ENCODE measurements around the gene OPA1.

OPA1 gene

DNA sequence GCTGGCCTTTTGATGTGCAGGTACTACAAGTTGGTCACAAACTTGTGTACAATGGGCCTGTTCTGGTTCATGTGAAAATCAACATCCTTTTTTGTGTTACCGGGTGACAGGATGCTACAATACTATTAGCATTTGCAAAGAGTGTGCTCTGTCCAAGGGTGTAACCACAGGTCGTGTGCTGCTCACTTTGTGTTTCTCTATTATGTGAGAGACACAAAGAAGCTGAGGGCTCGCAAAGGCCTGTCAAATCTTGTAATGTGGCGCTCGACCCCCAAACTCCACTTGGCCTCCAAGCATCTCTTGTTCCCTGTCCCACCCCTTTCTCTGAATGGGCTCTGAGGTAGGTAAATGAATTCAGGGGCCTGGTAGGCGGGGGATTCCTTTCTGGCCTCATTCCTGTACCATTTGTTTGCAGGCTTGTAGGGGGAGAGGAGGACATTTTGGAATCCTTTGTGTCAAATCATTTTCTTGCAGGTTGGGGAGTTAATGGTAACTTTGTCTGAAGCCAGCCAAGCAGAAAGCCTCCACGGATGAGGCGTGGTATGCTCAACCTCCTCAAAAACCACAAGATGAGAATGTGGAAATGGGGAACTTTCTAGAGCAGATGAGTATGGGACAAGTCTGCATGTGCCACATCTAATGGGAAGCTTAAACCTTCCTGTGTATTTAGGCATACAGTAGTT is 109.1 kb downstream of the OPA1 start:
- Histone ChIP-seq H3K9ac (ENCODE audit: low read length) (no peak overlapping the region), H3K27me3 (replicated peaks; ENCODE audit: insufficient read depth, low read length) (no peaks in the 10 kb centered on the region), H3K9me2 (replicated peaks; ENCODE audit: insufficient read depth, low read length) (no peaks in the 10 kb centered on the region), H3K4me2 (ENCODE audit: low read depth, low read length) (no peak overlapping the region), H3F3A (ENCODE audit: insufficient read depth, low read length) (no peaks in the 10 kb centered on the region), H3K9me3 (replicated peaks; ENCODE audit: insufficient read depth, low read length) (no peaks in the 10 kb centered on the region), H2AFZ (ENCODE audit: low read length) (no peak overlapping the region), H4K20me1 (ENCODE audit: insufficient read depth, low read length) (no peaks in the 10 kb centered on the region), H3K4me3 (ENCODE audit: low read length) (no peak overlapping the region), H3K79me2 (ENCODE audit: low read length) (no peaks in the 10 kb centered on the region), H3K4me1 (ENCODE audit: low read length) (no peaks in the 10 kb centered on the region), H3K27ac (ENCODE audit: low read length) (no peak overlapping the region), H3K36me3 (replicated peaks; ENCODE audit: insufficient read depth, low read length) (no peaks in the 10 kb centered on the region; the same call in 1 of the 2 replicates)
- TF ChIP-seq EZH2phosphoT487 (IDR thresholded peaks at IDR 0.05; ENCODE audit: low read length) (no peak), EZH2 (optimal IDR thresholded peaks at IDR 0.05; ENCODE audit: low read depth, low read length) (no peak)
- TF ChIP-seq, protein P1, sequence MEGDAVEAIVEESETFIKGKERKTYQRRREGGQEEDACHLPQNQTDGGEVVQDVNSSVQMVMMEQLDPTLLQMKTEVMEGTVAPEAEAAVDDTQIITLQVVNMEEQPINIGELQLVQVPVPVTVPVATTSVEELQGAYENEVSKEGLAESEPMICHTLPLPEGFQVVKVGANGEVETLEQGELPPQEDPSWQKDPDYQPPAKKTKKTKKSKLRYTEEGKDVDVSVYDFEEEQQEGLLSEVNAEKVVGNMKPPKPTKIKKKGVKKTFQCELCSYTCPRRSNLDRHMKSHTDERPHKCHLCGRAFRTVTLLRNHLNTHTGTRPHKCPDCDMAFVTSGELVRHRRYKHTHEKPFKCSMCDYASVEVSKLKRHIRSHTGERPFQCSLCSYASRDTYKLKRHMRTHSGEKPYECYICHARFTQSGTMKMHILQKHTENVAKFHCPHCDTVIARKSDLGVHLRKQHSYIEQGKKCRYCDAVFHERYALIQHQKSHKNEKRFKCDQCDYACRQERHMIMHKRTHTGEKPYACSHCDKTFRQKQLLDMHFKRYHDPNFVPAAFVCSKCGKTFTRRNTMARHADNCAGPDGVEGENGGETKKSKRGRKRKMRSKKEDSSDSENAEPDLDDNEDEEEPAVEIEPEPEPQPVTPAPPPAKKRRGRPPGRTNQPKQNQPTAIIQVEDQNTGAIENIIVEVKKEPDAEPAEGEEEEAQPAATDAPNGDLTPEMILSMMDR (IDR thresholded peaks at IDR 0.05; ENCODE audit: low read length), result no peak
- no peak for DNase-seq

DNA sequence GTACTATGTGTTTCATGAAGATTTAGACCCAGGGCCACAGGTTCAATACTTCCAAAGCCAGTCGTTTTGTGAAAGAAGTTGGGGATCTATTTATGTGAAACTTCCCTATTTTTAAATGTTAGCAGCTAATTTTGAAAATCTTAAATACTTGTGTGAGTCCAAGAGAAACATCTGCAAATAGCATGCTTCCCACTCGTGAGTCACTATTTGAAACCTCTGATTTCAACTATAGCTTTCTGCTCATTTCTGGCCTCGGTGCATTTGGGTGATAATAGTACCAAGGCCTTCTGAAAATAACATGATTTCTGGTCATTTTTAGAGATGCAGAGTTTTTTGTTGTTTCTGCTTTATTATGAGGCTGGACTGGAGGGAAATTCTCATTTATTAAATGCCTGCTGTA is 110.0 kb downstream of the OPA1 start:
- Histone ChIP-seq H3K27me3 (replicated peaks; ENCODE audit: insufficient read depth, low read length) (no peaks in the 10 kb centered on the region), H3K9me2 (replicated peaks; ENCODE audit: insufficient read depth, low read length) (no peaks in the 10 kb centered on the region), H3K4me3 (ENCODE audit: low read length) (no peak overlapping the region), H3K4me2 (ENCODE audit: low read depth, low read length) (no peak overlapping the region), H2AFZ (ENCODE audit: low read length) (no peak overlapping the region), H3K79me2 (ENCODE audit: low read length) (no peaks in the 10 kb centered on the region), H3K4me1 (ENCODE audit: low read length) (no peaks in the 10 kb centered on the region), H4K20me1 (ENCODE audit: insufficient read depth, low read length) (no peaks in the 10 kb centered on the region), H3K9me3 (replicated peaks; ENCODE audit: insufficient read depth, low read length) (no peaks in the 10 kb centered on the region), H3K9ac (ENCODE audit: low read length) (no peak overlapping the region), H3F3A (ENCODE audit: insufficient read depth, low read length) (no peaks in the 10 kb centered on the region), H3K27ac (ENCODE audit: low read length) (no peak overlapping the region), H3K36me3 (replicated peaks; ENCODE audit: insufficient read depth, low read length) (no peaks in the 10 kb centered on the region; the same call in 1 of the 2 replicates)
- TF ChIP-seq EZH2 (optimal IDR thresholded peaks at IDR 0.05; ENCODE audit: low read depth, low read length), result no peak
- TF ChIP-seq, protein P1 (IDR thresholded peaks at IDR 0.05; ENCODE audit: low read length), result no peak
- no peak for TF ChIP-seq EZH2phosphoT487 (IDR thresholded peaks at IDR 0.05; ENCODE audit: low read length)
- no peak for DNase-seq

DNA sequence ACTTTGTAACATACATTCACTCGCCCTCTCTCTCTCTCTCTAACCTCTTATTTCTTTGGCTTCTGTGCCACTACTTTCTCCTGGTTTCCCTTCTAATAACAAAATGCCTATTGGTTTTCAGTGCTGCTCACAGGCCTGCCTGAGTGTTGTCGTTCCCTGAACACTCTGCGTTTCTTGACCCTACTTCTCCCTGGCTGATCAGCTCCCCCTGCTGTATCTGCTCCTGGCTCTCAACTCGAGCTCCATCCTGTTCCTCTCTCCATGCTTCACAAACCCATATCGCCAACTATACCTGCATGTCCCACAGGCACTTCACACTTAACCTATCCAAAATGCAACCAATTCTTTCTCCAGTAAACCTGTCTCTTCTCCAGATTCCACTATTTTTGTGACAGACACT is 111.4 kb downstream of the OPA1 start:
- no peak overlapping the region for H2AFZ ChIP-seq (ENCODE audit: low read length)
- no peaks in the 10 kb centered on the region for H3K9me3 ChIP-seq (replicated peaks; ENCODE audit: insufficient read depth, low read length)
- H3K9me2 ChIP-seq (replicated peaks; ENCODE audit: insufficient read depth, low read length), result no peaks in the 10 kb centered on the region
- H3K79me2 ChIP-seq (ENCODE audit: low read length), result no peaks in the 10 kb centered on the region
- H3K27ac ChIP-seq (ENCODE audit: low read length), result no peak overlapping the region
- H3K4me2 ChIP-seq (ENCODE audit: low read depth, low read length), result no peak overlapping the region
- H3K9ac ChIP-seq (ENCODE audit: low read length), result no peak overlapping the region
- no peak for DNase-seq
- H4K20me1 ChIP-seq (ENCODE audit: insufficient read depth, low read length), result no peaks in the 10 kb centered on the region
- H3F3A ChIP-seq (ENCODE audit: insufficient read depth, low read length), result no peaks in the 10 kb centered on the region
- H3K27me3 ChIP-seq (replicated peaks; ENCODE audit: insufficient read depth, low read length), result no peaks in the 10 kb centered on the region
- TF ChIP-seq, protein P1 (IDR thresholded peaks at IDR 0.05; ENCODE audit: low read length), result no peak
- no peak for TF ChIP-seq EZH2 (optimal IDR thresholded peaks at IDR 0.05; ENCODE audit: low read depth, low read length)
- no peaks in the 10 kb centered on the region for H3K4me1 ChIP-seq (ENCODE audit: low read length)
- no peaks in the 10 kb centered on the region; the same call in 1 of the 2 replicates for H3K36me3 ChIP-seq (replicated peaks; ENCODE audit: insufficient read depth, low read length)
- no peak overlapping the region for H3K4me3 ChIP-seq (ENCODE audit: low read length)
